22Rv1 (cell line): ENCODE results near the gene MYRFL.

Experiments used
- H3K27ac ChIP-seq: fragments of 450-650 bp; 2 replicates; pipeline ENCODE4 v1.5.1; 2017
- ZFX ChIP-seq: fragments of 450-650 bp; IDR thresholded peaks from 2 replicates; pipeline ENCODE4 v1.6.1; 2017; ENCODE audit warnings: antibody characterized with exemption, borderline replicate concordance
- TF ChIP-seq, protein P1 (sequence below): fragments of 450-650 bp; IDR thresholded peaks from 2 replicates; pipeline ENCODE4 v1.5.1; 2017; ENCODE audit warnings: mild to moderate bottlenecking

The MYRFL gene

DNA sequence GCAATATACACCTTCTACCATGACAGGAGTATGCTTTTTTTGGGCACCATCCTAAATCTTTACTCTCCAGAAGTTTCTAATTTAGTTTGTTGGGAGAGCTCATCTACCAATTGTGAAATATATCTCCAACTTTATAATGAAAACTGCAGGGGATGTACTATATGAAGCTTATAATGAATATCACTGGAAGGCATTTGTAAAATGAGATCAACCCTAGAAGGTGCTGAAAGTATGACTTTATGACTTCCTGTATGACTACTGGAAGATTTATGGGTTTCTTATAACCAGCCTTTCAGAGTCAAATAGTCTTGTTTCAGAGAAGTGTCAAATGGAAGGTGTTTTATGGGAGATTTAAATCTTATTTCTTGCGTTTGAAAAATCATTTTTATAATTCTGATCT, 122.9 kb downstream of the MYRFL start:
- H3K27ac ChIP-seq, result no peak overlapping the region

GRCh38 chr12:69948851-69949250, 123.8 kb downstream of the MYRFL start:
- no peak for TF ChIP-seq ZFX
- TF ChIP-seq, protein P1, sequence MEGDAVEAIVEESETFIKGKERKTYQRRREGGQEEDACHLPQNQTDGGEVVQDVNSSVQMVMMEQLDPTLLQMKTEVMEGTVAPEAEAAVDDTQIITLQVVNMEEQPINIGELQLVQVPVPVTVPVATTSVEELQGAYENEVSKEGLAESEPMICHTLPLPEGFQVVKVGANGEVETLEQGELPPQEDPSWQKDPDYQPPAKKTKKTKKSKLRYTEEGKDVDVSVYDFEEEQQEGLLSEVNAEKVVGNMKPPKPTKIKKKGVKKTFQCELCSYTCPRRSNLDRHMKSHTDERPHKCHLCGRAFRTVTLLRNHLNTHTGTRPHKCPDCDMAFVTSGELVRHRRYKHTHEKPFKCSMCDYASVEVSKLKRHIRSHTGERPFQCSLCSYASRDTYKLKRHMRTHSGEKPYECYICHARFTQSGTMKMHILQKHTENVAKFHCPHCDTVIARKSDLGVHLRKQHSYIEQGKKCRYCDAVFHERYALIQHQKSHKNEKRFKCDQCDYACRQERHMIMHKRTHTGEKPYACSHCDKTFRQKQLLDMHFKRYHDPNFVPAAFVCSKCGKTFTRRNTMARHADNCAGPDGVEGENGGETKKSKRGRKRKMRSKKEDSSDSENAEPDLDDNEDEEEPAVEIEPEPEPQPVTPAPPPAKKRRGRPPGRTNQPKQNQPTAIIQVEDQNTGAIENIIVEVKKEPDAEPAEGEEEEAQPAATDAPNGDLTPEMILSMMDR, result no peak
- no peak overlapping the region for H3K27ac ChIP-seq

More for the DNA sequence above, 122.9 kb downstream of the MYRFL start:
- TF ChIP-seq, protein P1, result no peak
- TF ChIP-seq ZFX, result no peak

DNA sequence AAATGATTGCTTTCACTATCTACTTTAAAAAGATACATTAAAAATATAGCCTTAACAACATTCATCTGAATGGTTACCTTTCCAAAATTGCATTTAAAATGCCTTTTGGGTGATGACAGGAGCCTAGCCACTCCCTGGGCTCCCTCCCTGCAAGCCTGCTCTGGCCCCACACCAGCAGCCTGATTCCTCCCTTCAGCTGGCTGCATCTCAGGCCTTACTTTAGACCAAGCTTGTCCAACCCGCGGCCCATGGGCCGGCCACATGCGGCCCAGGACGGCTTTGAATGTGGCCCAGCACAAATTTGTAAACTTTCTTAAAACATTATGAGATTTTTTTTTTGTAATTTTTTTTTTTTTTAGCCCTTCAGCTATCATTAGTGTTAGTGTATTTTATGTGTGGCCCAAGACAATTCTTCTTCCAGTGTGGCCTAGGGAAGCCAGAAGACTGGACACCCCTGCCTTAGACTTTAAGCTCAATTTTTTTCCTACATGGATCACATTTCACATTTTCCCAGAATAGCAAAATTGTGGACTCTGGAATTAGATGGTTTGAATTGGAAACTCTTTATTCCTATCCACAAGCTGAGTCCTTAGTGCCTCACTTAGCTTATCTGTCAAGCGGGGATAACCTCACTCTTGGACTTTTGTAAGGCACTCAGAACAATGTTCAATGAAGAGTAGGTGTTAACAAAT, 124.4 kb downstream of the MYRFL start:
- no peak for TF ChIP-seq ZFX
- TF ChIP-seq, protein P1, result no peak
- no peak overlapping the region for H3K27ac ChIP-seq

DNA sequence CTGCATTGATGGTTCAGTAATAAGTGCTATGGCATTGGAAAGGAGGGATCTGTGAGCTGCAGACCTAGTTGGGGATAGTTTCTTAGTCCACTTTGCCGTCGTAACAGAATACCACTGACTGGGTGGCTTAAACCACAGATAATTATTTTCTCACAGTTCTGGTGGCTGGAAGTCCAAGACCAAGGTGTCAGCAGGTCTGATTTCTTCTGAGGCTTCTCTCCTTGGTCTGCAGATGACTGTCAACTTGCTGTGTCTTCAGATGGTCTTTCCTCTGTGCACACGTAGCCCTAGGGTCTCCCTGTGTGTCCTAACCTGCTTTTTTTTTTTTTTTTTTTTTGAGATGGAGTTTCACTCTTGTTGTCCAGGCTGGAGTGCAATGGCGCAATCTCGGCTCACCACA, 126.1 kb downstream of the MYRFL start:
- TF ChIP-seq ZFX, result no peak
- TF ChIP-seq, protein P1, result no peak
- no peak overlapping the region for H3K27ac ChIP-seq

DNA sequence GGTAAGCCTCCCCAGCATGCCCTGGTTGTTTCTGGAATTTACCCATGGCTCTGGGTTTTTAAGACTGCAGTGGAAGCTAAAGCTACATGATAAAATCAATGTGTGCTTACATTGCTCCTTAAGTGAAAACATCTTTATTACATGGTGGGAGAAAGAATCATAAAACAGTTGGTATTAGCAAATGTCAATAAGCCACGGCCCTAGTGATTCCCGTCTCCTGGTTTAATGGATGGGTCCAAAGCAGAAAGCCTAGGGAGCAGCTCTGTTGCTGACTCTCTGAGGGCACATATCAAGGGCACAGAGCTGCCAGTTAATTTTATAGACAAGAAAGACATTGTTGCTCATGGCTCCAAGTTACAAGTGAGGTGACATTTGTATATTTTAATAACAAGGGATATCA, 127.9 kb downstream of the MYRFL start:
- H3K27ac ChIP-seq, result no peak overlapping the region
- TF ChIP-seq, protein P1, result no peak
- TF ChIP-seq ZFX, result no peak

GRCh38 chr12:69961246-69961645, 136.2 kb downstream of the MYRFL start:
- no peak for TF ChIP-seq ZFX
- TF ChIP-seq, protein P1, result no peak
- H3K27ac ChIP-seq, result no peak overlapping the region

DNA sequence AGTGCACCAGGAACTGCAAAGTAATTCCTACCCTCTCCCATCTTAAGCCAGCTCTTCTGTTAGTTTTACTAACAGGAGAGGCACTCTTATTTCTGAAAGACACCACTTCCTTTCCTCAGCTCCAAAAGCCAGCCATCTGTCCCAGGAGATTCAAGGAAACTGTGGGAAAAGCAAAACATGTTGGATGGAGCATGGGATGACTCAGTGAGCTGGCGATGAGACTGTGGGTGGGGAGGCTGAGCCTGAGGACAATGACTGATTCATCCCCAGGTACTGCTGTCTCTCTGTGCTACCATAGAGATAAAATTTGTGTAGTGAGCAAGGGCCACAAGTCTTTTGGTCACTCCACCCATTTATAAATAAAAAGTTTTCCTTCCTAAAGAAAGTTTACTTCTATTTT, 141.4 kb downstream of the MYRFL start:
- no peak overlapping the region for H3K27ac ChIP-seq
- TF ChIP-seq ZFX, result no peak

DNA sequence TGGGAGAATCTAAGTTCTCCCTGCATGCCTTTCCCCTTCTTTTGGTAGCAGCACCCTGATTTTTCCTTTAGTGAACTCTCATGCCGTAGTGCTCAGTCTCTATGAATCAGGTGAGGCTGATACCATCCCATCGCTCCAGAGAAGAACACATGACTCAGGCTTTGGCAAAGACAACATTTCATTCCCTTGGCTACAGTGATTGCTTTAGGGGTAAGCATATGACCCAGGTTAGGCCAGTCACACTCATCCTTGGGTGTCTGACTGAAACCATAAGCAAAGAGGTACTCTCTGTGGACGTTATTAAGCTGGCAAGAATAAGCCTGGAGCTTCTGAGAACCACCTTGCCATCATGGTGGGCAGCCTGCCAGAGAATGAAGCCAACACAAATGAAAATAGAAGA, 141.8 kb downstream of the MYRFL start:
- TF ChIP-seq, protein P1, result no peak
- TF ChIP-seq ZFX, result no peak
- no peak overlapping the region for H3K27ac ChIP-seq
